ENCODE data around the gene NCL.

The NCL gene

DNA sequence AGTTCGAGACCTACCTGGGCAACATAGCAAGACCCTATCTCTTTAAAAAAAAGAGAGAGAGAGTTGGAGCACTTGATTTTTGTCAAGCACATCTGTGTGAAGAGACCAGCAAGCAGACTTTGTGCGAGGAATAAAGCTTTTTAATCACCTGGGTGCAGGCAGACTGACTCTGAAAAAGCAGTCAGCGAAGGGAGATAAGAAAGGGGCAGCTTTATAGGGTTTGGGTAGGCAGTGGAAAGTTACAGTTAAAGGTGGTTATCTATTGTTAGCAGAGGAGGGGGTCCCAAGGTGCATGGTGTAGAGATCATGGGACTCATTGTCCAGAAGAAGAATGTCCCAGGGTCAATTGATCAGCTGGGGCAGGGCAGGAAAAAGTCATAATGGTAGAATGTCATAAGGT lies 34.4 kb downstream of the NCL start:
- no peak overlapping the region for H3K4me3 ChIP-seq (ENCODE audit: low read length)
- TF ChIP-seq, protein P1, sequence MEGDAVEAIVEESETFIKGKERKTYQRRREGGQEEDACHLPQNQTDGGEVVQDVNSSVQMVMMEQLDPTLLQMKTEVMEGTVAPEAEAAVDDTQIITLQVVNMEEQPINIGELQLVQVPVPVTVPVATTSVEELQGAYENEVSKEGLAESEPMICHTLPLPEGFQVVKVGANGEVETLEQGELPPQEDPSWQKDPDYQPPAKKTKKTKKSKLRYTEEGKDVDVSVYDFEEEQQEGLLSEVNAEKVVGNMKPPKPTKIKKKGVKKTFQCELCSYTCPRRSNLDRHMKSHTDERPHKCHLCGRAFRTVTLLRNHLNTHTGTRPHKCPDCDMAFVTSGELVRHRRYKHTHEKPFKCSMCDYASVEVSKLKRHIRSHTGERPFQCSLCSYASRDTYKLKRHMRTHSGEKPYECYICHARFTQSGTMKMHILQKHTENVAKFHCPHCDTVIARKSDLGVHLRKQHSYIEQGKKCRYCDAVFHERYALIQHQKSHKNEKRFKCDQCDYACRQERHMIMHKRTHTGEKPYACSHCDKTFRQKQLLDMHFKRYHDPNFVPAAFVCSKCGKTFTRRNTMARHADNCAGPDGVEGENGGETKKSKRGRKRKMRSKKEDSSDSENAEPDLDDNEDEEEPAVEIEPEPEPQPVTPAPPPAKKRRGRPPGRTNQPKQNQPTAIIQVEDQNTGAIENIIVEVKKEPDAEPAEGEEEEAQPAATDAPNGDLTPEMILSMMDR (conservative IDR thresholded peaks at IDR 0.05; ENCODE audit: low read depth, low read length), result no peak
- no peak for DNase-seq (ENCODE audit: low read depth)

- no peak for DNase-seq (ENCODE audit: low read depth)
- no peak overlapping the region for H3K4me3 ChIP-seq (ENCODE audit: low read length)
- TF ChIP-seq, protein P1 (conservative IDR thresholded peaks at IDR 0.05; ENCODE audit: low read depth, low read length), result no peak
Observed at GRCh38 chr2:231429152-231429551, 35.1 kb downstream of the NCL start.

GRCh38 chr2:231427116-231427515 lies 37.2 kb downstream of the NCL start:
- no peak for DNase-seq (ENCODE audit: low read depth)
- TF ChIP-seq, protein P1 (conservative IDR thresholded peaks at IDR 0.05; ENCODE audit: low read depth, low read length), result no peak
- no peak overlapping the region for H3K4me3 ChIP-seq (ENCODE audit: low read length)

- DNase-seq (ENCODE audit: low read depth), result no peak
- H3K4me3 ChIP-seq (ENCODE audit: low read length), result no peak overlapping the region
- TF ChIP-seq, protein P1 (conservative IDR thresholded peaks at IDR 0.05; ENCODE audit: low read depth, low read length), result no peak
Observed at GRCh38 chr2:231425811-231426703, 38.2 kb downstream of the NCL start.

DNA sequence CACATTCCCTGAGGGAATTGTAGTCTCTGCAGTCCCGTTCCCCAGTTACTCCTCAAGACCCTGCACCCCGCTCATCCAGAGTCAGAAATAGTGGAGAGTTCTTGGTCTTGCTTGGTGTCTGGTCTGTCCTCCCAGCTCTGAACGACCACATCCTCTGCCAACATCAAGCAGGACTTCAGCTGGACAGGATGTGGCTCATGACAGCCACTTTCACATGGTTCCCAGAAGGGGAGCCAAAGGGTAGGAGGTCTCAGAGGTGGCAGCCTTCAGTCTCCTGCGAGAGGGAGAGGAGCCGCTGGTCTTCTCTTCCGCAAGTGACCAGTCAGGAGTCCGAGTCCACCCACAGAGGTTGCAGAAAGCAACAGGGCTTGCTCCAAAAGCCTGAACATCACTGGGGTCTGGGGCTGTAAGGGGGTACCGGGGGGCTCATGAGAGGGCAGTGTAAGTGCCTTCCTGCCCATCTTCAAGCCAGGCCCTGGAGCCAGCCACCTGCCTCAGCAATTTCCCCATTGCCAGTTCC lies 38.9 kb downstream of the NCL start:
- no peak for DNase-seq (ENCODE audit: low read depth)
- H3K4me3 ChIP-seq (ENCODE audit: low read length), result no peak overlapping the region
- TF ChIP-seq, protein P1 (conservative IDR thresholded peaks at IDR 0.05; ENCODE audit: low read depth, low read length), result no peak

DNA sequence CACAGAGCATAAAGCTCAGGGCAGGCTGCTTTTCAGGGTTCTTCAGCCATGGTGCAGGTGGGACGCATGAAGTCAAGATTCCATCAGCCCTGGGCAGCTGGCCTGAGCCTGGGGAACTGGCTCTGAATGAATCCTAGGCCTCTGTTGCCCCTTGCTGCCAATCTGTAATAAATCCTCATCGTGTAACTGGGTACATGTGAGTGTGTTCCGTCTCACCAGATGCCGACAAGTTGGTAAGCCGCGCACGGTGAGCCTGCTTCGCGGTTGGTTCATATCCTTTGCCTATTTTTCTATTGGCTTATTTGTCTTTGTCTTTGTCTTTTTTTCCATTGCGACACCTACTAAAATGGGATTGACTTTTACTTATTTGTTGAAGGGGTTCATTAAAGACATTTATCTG lies 41.1 kb downstream of the NCL start:
- TF ChIP-seq, protein P1 (conservative IDR thresholded peaks at IDR 0.05; ENCODE audit: low read depth, low read length), result no peak
- no peak overlapping the region for H3K4me3 ChIP-seq (ENCODE audit: low read length)
- DNase-seq (ENCODE audit: low read depth), result no peak

- TF ChIP-seq, protein P1 (conservative IDR thresholded peaks at IDR 0.05; ENCODE audit: low read depth, low read length), result no peak
Observed at GRCh38 chr2:231422056-231422455, 42.2 kb downstream of the NCL start.

More at GRCh38 chr2:231422056-231422455, 42.2 kb downstream of the NCL start:
- no peak for DNase-seq (ENCODE audit: low read depth)
- no peak overlapping the region for H3K4me3 ChIP-seq (ENCODE audit: low read length)

All from retinal pigment epithelial cell (primary cell).